ENCODE measurements around the gene GDF10.
A peak's percentile ranks its signal among the peaks of the same experiment; 100 is the strongest.

GDF10 gene

DNA sequence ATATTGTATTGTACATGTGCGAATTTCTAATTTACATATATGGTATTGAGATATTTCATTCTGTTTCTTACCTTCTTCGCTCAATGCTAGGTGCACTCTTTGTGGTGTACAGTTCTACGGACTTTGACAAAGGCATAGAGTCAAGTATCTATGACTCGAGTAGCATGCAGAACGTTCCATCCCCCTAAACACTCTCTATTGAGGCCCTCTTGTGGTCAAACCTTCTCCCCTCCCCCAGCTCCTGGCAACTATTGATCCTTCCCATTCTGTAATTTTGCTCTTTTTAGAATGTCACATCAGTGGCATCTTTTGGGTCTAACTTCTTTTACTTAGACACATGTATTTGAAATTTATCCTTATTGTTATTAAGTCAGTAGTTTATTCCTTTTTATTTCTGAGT, 30.7 kb upstream of the GDF10 start:
- DNase-seq, result no peak

DNA sequence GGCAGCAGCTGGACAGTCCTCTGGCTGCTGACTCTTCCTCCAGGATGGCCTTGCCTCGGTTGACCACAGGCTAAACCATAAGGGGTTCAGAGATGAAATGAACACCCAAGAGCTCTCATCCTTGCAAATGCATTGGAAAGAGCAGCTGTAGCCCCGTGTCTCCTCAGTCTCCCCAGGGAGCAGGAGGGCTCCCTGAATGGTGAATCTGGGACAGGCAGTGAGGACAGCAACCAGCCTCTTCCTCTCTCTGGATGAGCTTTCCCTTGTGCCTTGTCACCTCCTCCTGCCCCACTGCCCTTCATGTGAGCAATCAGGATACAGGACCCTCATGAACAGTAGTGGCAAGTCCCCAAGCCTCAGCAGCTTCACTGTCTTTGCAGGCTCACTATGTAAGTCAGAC, 23.9 kb upstream of the GDF10 start:
- DNase-seq, result no peak

DNA sequence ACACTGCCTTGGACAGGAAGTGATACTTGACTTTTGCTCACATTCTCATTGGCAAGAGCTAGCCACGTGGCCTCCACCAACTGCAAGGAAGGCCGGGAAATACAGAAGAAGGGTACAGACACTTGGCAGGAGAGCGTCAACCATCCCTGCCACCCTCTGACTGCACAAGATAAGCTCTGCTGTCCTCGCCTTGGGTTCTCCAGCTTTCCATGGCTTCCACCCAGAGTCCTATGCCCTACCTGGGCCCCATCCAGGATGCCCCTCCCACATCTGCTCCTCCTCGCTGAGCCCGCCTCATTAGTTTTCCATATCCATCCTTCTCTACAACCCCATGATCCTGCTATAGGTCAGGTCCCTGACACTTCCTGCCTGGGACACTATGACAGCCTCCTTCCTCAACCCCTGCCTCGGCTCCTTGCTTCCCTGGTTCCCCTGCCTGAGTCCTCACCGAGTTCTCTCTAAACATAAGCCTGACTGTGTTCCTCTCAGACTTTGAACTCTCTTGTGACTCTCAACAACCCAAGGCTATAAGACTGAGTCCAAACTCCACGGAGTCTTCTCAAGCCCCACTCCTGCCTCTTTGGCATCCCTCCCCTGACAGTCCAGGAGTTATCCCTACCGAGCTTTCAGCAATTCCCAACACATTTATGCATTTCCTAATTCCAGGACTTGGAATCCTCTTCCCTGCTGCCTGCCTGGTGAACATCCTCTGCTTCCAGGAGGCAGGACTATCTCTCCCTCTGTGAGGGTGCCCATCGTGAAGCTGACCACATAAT, 23.2 kb upstream of the GDF10 start:
- DNase-seq, result no peak

DNA sequence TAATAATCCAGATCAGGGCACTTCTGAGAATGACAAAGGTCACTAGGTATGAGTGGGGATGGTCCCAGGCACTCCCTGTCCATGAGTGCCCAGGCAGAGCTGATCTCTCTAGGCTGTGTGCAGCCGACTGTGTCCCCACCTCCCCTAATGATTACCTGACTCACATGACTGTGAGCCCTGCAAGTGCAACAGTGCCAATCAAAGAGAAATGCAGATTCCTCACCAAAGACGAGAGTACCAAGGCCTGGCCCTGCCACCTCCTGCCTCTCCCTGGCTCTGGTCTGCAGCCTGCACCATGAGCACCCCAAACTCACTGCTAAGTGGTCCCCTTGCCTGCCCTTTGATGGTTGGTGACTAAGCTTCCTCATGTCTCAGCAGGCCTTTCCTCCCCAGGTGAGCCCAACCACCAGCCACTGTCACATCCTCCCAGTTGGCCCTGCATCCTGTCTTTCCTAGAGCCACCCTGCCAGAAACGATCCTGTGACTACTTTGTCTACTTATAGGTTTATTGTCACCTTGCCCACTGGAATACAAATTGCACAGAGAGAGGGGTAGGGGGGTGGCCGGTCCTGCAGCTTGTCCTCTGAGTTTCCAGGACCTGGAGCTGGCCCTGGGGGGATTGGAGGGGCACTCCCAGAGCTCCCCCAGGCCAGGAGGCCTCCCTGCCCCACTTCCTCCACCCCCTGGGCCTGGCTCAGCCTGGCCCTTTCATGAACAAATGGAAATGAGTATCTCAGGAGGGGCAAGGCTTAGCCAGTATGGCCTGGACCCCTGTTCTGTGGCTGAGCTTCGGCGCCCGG, 22.4 kb upstream of the GDF10 start:
- peak in 1 of 2 experiments; percentile 39 for DNase-seq

DNA sequence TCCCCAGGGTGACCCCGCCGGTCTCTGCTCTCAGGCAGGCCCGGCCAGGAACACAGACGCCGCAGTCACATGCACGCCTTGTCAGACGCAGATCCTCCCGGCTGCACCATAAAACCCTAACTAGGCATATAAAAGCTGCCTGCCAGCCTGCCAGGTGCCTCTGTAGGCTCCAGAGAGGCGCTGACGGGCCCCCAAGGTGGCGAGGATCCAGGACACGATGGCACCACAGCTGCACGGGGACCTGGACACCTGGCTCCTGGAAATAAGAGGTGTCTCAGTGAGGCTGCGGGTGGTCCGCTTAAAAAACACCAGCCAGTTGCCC, 21.9 kb upstream of the GDF10 start:
- no peak for DNase-seq

DNA sequence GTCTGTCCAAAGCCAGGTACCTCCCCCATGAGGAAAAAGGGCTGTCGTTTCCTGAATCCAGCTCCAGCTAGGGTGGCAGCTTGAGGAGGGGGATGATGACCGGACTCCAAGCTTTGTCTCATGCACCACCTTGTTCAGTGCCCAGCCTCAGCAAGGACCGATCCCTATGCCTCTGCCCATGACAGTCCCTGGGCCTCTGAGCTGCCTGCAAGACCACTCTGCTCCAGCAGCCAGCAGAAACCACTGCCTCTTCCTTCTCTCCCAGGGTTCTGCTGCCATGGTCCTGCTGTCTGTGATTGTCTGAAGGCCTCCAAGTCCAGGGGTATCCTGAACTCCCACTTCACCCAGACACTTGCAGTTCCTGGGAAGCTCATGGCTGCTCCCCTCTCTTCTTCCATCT, 21.3 kb upstream of the GDF10 start:
- DNase-seq, result no peak

DNA sequence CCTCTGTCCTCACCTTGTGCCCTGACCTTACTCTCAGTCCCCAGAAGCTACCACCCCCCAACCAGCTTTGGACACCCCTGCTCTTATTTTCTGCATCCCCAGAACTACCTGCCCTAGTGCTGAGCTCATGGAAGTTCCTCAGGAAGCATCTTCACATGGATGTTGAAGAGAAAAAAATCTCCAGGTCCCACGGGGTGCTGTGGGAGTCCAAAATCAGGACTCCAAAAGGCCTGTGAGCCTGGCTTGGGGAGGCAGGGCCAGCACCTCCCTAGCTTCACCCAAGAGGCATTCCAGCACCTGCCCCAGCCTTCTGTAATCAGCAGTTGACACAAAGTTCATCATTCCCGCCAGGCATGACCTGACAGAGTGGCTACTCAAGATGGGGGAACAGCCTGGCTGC, 20.7 kb upstream of the GDF10 start:
- DNase-seq, result no peak

DNA sequence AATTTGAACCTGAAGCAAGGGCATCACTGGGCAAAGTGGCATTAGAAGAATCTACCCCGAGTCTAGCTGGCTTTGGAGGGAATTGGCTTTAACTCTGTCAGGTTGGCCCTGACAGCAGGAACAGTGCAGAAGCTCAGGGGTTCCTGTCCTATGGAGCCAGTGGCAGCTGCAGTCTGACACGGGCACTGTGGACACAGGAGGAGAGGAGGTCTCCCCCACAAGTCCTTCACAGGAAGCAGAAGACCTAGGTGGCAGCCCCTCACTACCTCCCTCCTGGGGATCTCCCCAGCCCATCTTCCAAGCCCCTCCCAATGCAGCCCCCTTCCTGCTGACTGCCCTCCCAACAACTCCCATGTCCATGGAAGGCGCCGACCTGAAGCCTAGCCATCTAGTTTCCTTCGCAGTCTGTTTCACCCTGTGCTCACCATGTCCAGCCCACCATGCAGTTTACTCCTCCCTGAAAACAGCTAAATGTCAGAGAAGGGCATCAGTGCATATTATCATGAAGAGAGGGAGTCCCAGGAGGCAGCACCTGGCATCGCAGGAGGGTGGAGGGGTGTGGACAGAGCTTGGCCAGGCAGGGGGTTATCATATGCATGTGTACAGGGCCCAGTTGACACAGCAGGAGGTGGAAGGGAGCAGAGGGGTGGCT, 17.9 kb upstream of the GDF10 start:
- no peak for DNase-seq

DNA sequence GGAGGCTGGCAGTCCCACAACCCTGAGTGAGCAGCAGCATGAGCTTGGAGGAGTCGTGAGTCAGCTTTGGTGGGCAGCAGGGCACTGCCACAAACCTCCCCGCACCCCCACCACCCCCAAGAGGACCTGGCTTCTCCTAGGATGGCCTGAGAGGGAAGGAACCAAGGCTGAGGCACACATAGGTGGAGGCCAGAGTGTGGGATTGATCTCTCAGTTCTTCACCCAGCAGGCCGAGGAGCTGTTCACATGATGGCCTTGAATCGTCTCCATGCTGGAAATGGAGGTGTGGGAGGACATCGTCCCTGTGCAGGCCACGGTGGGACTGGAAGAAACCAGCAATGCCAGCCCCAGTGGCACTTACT, 17.4 kb upstream of the GDF10 start:
- no peak for DNase-seq

DNA sequence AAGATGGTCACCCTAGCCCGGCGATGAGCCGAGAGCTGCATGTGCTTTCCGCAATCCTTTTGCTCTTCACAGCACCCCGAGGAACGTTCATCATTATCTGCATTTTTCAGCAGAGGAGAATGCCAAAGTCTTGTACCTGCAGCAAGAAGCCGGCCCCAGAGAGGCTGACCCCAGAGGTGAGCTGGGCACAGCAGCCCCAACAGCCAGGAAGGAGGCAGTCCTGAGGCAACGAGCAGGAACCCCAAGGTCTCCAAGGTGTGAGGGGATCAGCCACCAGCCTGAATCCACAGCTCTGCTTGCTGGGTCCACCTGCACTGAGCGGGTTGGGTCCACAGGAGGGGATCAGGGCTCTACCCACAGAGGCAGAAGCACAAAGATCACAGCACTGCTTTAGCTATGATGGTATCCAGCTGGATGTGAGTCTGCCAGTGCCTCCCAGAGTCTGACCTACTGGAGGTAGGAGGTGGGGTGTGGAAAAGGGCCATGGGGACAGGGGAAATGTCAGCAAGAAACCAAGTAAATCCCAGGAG, 16.8 kb upstream of the GDF10 start:
- no peak for DNase-seq

DNA sequence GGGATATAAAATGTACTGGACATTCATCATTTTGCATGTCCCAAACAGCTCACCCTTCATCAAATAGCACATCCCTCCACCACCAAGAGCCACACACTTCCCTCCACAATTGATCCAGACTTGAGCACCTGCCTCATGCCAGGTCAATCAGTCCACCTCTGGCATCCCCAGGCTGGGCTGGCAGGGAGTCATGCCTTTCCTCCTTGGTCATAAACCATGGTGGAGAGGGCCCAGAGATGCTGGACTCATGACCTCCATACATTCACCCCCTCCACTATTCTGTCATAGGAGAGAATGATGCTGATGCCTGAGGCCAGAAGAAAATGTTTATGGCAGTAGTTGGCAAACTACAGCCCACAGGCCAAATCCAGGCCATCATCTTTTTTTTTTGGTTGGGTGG, 16.1 kb upstream of the GDF10 start:
- no peak for DNase-seq

DNA sequence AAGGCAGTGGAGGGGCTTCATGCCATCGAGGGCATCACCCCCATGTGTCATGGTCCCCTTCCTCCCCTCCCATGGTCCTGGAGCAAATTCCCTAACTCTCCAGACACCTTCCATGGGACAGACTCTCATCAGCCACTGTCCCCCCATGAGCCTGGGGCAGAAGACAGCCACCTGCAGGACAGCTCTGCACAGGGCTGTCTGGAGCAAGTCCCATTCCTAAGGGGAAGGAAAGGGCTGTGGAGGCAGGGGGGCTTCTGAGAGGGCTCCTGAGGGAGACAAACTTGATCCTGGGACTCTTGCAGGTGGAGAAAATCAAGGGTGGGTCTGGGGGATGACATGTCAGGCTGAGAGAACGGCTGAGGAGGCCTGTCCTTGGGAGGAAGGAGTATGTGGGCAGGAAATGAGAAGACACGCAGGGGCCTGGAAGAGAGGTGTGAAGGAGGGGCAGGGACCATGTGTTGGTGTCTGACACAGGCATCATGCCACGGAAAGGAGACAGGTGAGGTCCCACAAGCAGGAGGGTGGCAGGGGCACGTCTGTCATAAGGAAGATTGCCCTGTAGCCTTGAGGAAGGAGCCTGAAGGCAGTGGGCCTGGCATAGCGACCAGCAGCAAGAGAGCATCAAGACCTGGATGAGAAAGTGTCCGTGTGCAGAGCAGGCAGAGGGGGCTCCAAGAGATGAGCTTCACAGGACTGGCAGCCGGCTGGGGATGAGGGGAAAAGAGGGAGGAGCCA, 14.4 kb upstream of the GDF10 start:
- DNase-seq, result no peak

DNA sequence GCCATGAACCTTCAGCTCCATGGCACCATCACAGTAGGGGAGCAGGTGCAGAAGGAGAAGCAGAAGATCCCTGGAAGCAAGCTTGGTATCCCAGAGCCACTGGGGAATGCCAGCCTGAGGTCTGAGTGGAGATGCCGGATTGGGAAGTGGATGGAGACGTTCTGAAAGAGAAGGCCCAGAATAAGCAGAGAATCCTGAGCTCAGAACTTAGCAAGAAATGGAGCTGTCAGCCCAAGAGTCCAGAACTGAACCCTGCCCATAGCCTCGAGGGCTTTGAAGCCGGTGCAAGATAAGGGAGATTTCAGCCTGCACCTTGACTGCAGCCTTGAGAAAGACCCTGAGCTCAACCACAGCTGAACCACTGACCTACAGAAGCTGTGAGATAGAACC, 13.9 kb upstream of the GDF10 start:
- no peak for DNase-seq

DNA sequence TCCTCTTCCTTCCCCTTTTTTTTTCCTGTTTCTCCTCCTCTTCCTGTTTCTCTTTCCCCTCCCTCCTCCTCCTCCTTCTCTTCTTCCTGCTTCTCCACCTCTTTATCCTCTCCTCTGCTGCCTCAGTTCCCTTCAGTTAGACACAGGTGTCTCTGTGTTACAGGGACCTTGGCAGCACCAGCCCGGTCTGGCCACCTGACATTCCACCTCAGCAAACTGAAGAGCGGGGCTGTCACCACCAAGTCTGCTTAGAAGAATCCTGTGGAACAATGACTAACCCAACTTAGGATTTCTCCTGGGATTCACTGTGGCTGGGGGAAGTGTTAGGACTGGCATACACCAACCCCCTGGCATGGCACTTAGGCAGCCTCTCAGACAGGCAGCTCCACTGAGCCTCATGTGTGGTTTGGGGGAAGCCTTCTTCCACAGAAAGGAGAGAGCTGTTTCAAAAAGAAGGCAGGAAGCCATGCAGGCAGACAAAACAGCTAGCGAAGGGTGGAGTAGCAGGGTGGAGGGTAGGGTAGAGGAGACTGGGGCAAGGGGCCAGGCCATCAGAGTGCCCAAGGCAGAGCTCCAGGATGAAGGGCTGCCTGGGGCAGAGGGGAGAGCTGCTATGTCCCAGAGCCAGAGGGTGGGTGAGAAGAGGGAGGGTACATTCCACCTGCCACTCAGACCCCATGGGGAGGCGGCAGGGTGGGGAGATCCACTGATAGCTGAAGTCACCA, 13.2 kb upstream of the GDF10 start:
- DNase-seq, result no peak

DNA sequence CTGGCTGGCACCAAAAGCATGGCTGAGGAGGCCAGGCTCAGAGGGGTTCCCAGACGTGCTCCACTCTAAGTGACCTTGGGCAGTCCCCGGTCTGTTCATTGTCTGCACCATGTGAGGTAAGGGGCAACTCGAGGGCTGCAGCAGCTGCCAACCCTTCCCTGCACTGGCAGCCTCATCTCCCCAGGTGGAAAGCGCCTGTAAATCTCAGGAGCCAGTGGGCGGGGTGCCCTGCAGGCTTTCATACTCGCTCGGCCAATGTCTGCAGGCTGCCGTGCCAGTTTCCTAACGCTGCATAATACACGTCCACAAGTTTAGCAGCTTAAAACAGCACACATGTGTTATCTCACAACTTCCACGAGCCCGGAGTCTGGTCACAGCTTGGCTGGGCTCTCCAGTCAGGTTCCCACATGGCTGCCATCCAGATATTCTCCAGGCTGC, 12.6 kb upstream of the GDF10 start:
- DNase-seq, result no peak

DNA sequence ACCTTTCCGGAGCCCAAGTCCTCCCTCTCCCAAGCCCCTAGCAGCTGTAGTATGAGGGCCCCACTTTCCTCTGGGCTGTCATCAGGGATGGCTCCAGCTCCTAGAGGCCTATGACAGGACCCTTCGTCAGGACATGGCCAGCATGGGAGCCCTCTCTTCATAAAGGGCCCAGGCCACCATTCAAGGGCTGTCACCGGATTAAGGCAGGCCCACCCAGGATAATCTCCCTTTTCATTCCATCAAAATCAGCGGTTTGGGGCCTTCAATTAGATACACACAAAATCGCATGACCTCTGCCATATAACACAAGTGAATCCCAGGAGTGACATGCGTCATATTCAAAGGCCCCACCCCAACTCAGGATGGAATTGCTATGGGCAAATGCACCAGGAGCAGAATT, 12.2 kb upstream of the GDF10 start:
- DNase-seq, result no peak

DNA sequence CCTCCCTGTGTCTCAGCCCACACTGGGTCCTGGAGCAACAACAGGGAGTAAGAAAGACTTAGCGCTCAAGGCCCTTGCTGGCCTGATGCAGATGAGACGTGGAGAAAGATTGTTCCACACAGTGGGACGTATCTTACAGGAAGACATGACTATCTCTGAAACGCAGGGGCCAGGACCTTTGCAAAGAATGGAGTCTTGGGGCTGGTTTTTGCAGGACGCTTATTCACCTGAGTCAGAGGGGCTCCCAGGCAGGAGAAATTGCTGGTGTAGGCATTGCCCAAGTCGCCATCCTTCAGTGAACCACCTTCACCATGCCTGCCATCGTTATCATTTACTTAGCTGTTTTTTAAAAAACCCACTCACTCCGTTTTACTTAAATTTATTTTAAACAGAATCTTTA, 11.8 kb upstream of the GDF10 start:
- no peak for DNase-seq

DNA sequence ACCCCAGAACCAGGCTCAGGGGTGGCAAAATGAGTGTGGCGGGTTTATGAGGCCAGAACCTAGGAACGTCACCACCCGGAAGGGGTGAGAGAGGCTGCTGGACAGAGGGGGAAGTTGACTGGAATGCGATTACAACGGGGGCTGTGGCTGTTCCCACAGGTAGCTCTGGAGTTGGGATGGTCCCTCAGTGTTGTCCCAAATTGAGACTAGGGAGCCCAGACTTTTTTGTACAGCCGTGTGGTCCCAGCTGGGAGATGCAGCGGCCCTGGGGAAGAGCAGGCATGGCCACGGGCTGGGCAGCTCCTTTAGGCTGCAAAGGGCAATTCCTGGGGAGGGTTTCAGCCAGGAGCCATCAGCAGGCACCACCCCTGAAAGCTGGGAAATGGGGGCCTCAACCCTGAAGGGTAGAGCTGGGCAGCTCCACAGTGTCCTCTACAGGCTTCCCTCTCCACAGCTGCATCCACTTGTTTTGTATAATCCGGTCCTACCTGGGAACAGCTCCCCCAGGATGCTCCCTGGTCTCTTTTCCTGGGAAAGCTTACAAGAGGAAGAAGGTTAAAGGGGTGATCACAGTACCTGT, 11.0 kb upstream of the GDF10 start:
- no peak for DNase-seq

DNA sequence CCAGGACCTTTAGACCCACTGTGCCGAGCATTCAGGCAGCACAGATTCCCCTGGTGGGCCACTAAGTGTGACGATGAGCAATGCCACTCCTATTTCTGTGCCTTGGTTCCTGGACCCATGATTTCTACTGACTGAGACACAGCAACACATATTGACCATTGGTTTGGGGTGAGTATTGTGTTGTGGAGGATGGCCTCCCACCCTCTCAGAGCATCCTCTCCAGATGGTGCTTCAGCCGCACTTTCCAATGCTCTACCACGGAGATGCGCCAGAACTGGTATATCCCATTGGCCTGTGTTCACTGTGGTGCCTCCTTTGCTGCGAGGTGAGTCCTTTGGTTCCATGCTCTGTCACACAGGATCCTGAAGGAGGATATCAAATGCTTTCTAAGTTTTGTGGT, 10.1 kb upstream of the GDF10 start:
- DNase-seq, result no peak

DNA sequence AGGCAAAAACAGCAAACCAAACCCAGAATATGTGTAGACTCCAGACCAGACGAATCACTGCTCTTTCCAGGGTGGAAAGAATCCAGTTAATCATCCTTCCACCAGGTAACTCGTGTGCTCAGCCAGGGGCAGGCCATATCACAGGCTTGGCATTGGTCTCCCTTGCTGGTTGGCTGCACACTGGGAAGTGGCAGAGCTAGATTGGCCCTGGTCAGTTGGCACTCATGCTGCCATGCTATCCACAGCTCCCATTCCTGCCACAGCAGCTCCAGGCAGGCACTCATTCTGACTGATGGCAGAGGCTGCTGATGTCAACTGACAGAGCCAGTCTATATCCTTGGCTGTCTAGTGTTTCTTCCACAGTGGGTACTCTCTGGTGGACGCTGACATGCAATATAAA, 9.7 kb upstream of the GDF10 start:
- DNase-seq, result no peak

DNA sequence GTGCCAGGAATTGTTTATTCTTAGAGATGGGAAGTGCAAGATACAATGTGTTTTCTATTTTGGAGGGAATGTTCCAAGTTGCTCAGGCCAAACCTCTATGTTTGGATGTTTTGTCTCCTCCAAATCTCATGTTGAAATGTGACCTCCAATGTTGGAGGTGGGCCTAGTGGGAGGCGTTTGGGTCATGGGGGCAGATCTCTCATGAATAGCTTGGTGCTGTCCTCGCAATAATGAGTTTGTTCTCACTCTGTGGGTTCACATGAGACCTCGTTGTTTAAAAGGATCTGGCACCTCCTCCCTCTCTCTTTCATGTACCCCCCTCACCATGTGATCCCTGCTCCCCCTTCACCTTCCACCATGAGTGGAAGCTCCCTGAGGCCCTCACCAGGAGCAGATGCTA, 8.3 kb upstream of the GDF10 start:
- no peak for DNase-seq

DNA sequence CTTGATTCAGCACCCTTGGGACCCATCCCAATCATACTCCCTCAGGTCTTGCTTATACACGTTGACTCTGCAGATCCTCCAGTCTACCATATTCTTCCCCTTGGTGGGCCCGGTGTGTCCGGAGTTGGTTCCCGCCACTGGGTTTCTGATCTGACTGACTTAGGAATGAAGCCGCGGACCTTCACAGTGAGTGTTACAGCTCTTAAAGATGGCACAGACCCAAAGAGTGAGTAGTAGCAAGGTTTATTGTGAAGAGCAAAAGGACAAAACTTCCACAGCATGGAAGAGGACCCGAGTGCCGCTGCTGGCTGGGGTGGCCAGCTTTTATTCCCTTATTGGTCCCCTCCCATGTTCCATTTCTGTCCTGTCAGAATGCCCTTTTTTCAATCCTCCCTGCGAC, 5.9 kb upstream of the GDF10 start:
- DNase-seq, result no peak

All from activated CD4-positive, alpha-beta T cell treated with anti-CD3 and anti-CD28 coated beads, Interleukin-2, amount 50 U/mL, for 48 hours (primary cell).